ENCODE results near the gene CD9. TPM values are rescaled to one million over a fixed set of nuclear protein-coding genes. Genes with fewer than 3 reads are reported as not detected.

The CD9 gene
- total RNA-seq, 6 donors from 2014 or later = 96.4 to 716 (median 484) TPM

GRCh38 chr12:6229224-6230218 is 29.3 kb downstream of the CD9 start:
- ATAC-seq (ENCODE audit: low FRiP score in 2 of 2) = peak; percentile 52 to 77
- WGBS, 2 donors = 42 to 57% methylated on average over 23 to 24 of the region's 24 CpGs
- TF ChIP-seq CTCF (IDR thresholded peaks at IDR 0.05) (no peak), EP300 (IDR thresholded peaks at IDR 0.05) (peak in 1 of 4 donors; percentile 57), POLR2AphosphoS5 (IDR thresholded peaks at IDR 0.05) (peak; percentile 27 to 63), POLR2A (IDR thresholded peaks at IDR 0.05) (peak in 1 of 4 donors; percentile 23)
- H3K36me3 ChIP-seq = peaks cover 0 to 49% (median 13%) of the 10 kb centered on the region in 4 donors
- DNase-seq = peak in 1 of 2 donors; percentile 75
- H3K27ac ChIP-seq = peak overlapping the region; percentile 78 to 84 (median 84)
- H3K4me3 ChIP-seq = no peak overlapping the region
- H3K4me1 ChIP-seq = peaks cover 72 to 98% (median 81%) of the 10 kb centered on the region in 4 donors
- no peaks in the 10 kb centered on the region for H3K9me3 ChIP-seq
- H3K27me3 ChIP-seq = no peaks in the 10 kb centered on the region

GRCh38 chr12:6230321-6231110 is 30.3 kb downstream of the CD9 start:
- H3K9me3 ChIP-seq = no peaks in the 10 kb centered on the region
- H3K4me3 ChIP-seq = no peak overlapping the region
- H3K4me1 ChIP-seq = peaks cover 72 to 97% (median 85%) of the 10 kb centered on the region in 4 donors
- H3K27me3 ChIP-seq = no peaks in the 10 kb centered on the region
- ATAC-seq (ENCODE audit: low FRiP score in 2 of 2) (peak; percentile 47 to 56), DNase-seq (peak in 1 of 2 donors; percentile 89)
- WGBS, 2 donors = 33 to 38% methylated on average over 10 to 16 of the region's 16 CpGs
- TF ChIP-seq EP300 (IDR thresholded peaks at IDR 0.05) (peak in 2 of 4 donors; percentile 55 to 85), POLR2A (IDR thresholded peaks at IDR 0.05) (peak in 2 of 4 donors; percentile 30 to 36), POLR2AphosphoS5 (IDR thresholded peaks at IDR 0.05) (peak; percentile 81 to 86), CTCF (IDR thresholded peaks at IDR 0.05) (no peak)
- peaks cover 0 to 46% (median 15%) of the 10 kb centered on the region in 4 donors for H3K36me3 ChIP-seq
- peak overlapping the region; percentile 78 to 84 (median 84) for H3K27ac ChIP-seq

GRCh38 chr12:6231359-6232268 is 31.4 kb downstream of the CD9 start:
- H3K27ac ChIP-seq = peak overlapping the region; percentile 78 to 84 (median 84)
- WGBS, 2 donors = 69 to 76% methylated on average over 3 to 5 of the region's 5 CpGs
- H3K36me3 ChIP-seq = peaks cover 6 to 47% (median 22%) of the 10 kb centered on the region in 4 donors
- DNase-seq (no peak), ATAC-seq (ENCODE audit: low FRiP score in 2 of 2) (no peak)
- no peaks in the 10 kb centered on the region for H3K9me3 ChIP-seq
- no peaks in the 10 kb centered on the region for H3K27me3 ChIP-seq
- H3K4me3 ChIP-seq = no peak overlapping the region
- H3K4me1 ChIP-seq = peaks cover 72 to 98% (median 84%) of the 10 kb centered on the region in 4 donors
- peak in 1 of 4 donors; percentile 3 for TF ChIP-seq EP300 (IDR thresholded peaks at IDR 0.05)
- no peak for TF ChIP-seq POLR2AphosphoS5 (IDR thresholded peaks at IDR 0.05)

- 75 to 84% methylated on average over 15 of the region's 15 CpGs for WGBS, 2 donors
- peak overlapping the region; percentile 27 to 84 (median 48) for H3K27ac ChIP-seq
- H3K36me3 ChIP-seq = peaks cover 7 to 50% (median 21%) of the 10 kb centered on the region in 4 donors
- TF ChIP-seq CTCF (IDR thresholded peaks at IDR 0.05) (no peak), EP300 (IDR thresholded peaks at IDR 0.05) (peak in 1 of 4 donors; percentile 3)
- H3K9me3 ChIP-seq = no peaks in the 10 kb centered on the region
- H3K4me1 ChIP-seq = peaks cover 56 to 80% (median 67%) of the 10 kb centered on the region in 4 donors
- H3K4me3 ChIP-seq = no peak overlapping the region
- H3K27me3 ChIP-seq = no peaks in the 10 kb centered on the region
- ATAC-seq (ENCODE audit: low FRiP score in 2 of 2) (no peak), DNase-seq (no peak)
These were observed 33.1 kb downstream of the CD9 start for GRCh38 chr12:6233121-6233971.
